Activated T-helper 9 cell treated with anti-CD3 and anti-CD28 coated beads, Interleukin-2, amount 50 U/mL, for 16 hours (primary cell): Measurements from ENCODE around the gene RPL7A.
A peak's percentile ranks its signal among the peaks of the same experiment; 100 is the strongest.

Experiments used
- DNase-seq: peaks from one replicate; pipeline ENCODE4 v3.0.0-alpha.2; 2020; ENCODE audit warnings: low read depth

The RPL7A gene

GRCh38 chr9:133348718-133349573 lies 928 bp downstream of the RPL7A start:
- no peak for DNase-seq

DNA sequence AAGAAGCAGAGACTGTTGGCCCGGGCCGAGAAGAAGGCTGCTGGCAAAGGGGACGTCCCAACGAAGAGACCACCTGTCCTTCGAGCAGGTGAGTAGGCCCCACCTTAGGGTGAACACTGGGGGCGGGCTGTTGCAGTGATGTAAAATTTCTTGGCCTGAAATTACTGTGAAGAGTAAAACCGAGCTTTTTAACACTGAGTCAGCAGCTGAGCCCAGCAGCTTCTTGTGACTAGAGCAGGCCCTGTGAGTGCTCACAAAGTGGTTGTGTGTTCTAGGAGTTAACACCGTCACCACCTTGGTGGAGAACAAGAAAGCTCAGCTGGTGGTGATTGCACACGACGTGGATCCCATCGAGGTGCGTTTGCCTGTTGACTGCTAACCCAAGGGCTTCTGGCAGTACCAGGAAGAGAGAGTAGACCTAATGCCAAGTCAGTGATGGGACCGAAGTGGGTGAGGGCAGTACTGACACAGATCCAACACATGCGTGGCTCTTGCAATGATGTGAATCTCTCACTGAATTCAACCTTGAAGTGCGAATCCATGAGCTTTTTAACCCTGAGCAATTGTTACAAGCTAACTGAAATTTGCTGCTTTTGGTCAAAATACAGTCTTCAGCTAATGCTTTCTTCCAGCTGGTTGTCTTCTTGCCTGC lies 2.1 kb downstream of the RPL7A start:
- DNase-seq, result no peak

- no peak for DNase-seq
Measured at GRCh38 chr9:133351526-133351907, 3.5 kb downstream of the RPL7A start.

DNA sequence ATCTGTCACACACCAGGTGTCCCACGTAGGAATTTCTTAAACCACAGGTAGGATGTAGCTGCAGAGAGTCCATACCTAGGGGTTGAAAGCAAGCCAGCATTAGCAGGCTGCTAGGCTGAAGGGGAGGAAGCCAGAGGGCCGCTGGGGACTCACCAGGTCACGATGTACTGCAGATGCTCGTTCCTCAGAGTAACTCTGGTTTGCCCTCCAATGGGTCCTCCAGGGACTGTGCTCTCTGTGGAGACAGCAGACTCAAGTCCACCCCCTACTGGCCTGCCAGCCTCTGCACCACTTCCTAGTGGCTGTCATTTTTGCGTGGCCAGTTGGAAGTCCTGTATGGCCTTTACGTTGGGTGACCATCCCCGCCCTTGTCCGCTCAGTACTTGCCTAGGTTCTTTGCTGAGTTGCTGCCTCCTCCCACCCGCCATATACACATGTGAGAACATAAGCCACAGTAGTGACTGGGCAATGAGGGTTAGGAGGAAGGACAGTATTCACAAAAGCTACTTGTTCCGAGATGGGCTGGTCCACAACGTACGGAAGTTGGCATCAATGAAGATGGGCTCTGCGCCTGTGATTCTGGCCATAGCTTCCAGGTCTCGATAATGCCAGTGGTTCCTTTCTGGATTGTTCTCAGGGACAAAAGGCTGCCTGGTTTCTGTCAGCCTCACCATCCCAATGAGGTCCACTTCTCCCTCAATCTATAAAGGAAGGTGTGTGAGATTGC lies 4.1 kb downstream of the RPL7A start:
- DNase-seq, result no peak

- DNase-seq, result no peak
Measured at GRCh38 chr9:133352635-133353340, 4.8 kb downstream of the RPL7A start.

DNA sequence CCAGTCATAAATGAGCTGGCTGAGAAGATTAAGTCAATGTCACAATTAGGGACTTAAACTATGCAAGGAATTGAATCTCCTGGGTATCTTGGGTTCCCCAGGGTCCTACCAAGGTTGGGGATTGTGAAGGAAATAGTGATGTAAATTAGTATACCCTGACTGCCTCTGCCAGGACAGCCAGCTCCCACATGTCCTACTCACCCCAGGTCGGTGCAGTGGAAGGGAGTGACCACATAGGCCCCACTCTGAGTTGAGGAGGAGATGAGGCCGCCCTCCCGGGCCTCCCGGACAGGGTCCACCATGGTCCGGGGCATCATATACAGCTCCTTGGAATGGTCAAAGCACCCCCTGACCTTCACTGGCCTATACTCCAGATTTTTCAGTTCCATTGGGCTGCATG lies 5.5 kb downstream of the RPL7A start:
- no peak for DNase-seq

GRCh38 chr9:133354766-133355165 lies 6.7 kb downstream of the RPL7A start:
- DNase-seq, result no peak

- DNase-seq, result no peak
Measured at GRCh38 chr9:133355881-133356357, 7.9 kb downstream of the RPL7A start.

DNA sequence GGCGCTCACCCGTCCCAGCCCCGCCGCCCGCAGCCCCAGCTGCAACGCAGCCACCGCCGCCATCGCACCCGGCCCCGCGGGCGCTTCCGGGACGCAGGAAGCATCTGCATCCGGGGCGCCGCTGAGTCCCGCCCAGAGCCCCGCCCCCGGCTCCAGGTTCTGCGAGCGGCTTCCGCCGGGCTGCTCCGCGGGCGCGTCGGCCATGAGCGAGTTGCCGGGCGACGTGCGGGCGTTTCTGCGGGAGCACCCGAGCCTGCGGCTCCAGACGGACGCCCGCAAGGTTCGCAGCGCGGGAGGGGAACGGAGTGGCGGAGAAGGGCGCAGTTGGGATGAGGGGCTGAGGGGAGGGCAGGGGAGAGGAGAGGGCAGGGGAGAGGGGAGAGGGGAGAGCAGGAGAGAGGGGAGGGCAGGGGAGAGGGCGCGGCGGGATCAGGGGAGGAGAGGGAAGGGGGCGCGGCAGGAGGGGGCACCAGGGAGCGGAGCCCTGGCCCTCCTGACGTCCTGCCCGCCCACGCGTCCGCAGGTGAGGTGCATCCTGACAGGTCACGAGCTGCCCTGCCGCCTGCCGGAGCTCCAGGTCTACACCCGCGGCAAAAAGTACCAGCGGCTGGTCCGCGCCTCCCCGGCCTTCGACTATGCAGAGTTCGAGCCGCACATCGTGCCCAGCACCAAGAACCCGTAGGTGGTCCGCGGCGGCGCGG lies 8.5 kb downstream of the RPL7A start, which contains the start of the genes SURF1 and SURF2:
Gene SURF1 (minus strand): TSS at position 97 of the 701 bp plus-strand sequence. CDS start 34 bp downstream, at position 63.
Gene SURF2 (plus strand): TSS at position 160 of the 701 bp plus-strand sequence. CDS start 43 bp downstream, at position 203.
- peak; percentile 88 for DNase-seq

DNA sequence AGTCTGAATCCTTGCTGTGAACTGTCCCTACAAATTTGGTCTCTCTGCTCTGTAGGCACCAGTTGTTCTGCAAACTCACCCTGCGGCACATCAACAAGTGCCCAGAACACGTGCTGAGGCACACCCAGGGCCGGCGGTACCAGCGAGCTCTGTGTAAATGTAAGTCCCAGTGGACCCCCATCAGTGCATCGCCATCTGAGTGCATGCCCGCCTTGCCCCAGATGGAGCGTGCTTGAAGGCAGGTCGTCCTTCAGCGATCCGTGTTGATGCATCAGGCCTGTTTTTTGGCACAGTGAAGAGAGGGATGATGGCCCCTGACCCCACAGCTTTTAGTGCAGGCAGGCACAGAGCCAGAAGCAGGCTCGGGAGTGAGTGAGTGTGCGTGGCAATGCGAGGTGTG lies 9.6 kb downstream of the RPL7A start:
- DNase-seq, result no peak

DNA sequence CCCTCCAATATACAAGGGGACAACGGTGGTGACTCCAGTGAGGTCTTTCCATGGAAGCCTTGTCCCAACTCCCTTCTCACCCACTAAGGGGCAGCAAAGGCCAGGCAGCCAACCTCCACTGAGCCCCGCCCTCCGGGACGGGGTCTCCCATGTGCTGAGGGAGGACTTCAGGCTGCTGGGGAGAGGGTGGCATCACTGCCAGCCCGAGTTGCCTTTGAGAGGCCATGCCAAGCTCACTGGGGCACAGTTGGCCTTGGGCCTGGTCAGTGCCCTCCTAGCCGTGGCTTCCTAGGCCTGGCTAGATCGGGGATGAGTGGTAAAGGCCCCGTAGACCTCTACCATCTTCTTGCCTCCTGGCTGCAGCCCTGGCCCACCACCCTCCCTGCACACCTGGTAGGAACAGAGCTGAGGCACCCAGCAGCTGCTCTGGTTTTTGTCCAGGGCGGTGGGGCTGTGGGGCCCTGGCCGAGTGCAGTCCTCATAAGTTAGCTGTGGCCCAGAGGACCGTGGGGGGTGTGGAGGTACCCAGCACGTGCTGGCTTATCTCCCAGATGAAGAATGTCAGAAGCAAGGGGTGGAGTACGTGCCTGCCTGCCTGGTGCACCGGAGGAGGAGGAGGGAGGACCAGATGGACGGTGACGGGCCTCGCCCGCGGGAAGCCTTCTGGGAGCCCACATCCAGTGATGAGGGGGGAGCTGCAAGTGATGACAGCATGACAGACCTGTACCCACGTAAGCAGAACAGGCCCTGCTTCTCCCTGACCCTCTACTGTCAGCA lies 11.6 kb downstream of the RPL7A start:
- no peak for DNase-seq

DNA sequence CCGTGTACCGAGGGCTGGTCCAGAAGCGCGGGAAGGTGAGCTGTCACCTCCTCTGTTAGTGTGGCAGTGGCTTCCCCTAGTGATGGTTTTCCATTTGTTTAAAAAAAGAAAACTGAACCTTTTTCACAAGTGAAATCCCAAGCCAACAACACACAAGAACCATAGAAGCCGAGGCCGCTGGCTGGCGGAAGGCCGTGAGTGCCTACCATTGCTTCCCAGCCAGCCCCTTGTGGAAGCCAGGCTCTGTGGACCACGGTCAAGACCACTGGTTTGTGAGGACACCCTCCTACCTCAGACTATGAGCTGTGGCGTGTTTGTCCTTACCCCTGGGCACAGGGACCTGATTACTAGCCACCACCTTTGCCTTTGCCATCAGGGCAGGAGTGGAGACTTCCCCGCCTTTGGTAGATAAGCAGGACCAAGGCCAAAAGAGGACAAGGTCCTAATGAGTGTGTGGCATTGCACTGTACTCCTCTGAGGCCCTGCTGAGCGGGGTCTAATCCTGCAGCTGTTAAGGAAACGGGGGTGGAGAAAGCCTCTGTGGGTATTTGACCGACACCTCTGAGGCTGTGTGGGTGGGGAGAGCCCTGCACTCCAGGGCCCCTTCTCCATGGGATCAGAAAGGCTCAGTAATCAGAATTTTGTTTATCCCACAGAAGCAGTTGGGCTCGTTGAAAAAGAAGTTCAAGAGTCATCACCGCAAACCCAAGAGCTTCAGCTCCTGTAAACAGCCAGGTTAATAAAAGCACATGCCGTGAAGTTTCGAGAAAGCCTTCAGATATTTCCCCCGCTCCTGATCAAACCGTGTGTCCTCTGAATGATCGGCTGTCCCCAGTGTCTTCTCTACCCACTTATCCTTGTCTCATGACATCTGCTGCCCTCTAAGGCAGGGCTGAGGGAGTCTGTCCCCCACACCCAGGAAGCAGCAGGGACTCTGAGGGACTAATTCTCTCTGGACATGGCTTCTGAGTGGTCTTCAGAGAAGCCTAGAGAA lies 12.7 kb downstream of the RPL7A start:
- no peak for DNase-seq

- no peak for DNase-seq
Measured at GRCh38 chr9:133361507-133362092, 13.6 kb downstream of the RPL7A start.

GRCh38 chr9:133362359-133363044 lies 14.5 kb downstream of the RPL7A start:
- no peak for DNase-seq

GRCh38 chr9:133366435-133366834 lies 18.4 kb downstream of the RPL7A start:
- DNase-seq, result no peak

DNA sequence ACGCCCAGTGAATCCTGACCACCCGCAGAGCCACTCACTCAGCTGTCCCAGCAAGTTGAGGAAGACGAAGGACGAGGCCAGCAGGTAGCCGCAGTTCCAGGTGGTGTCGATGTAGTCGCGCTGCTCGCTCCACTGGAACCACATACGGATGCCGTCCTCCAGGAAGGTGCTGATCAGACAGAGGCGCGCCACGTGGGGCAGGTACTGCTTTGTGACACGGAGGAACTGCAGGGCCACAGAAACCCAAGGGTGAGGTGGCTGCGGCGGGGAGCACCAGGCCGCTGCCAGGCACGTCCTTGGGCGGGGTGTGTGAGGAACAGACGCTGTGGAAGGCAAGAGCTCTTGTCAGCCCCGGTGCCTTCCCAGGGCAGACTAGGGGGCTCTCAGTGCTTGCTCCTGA lies 19.2 kb downstream of the RPL7A start:
- DNase-seq, result no peak

- DNase-seq, result no peak
Measured at GRCh38 chr9:133367778-133368177, 19.8 kb downstream of the RPL7A start.

DNA sequence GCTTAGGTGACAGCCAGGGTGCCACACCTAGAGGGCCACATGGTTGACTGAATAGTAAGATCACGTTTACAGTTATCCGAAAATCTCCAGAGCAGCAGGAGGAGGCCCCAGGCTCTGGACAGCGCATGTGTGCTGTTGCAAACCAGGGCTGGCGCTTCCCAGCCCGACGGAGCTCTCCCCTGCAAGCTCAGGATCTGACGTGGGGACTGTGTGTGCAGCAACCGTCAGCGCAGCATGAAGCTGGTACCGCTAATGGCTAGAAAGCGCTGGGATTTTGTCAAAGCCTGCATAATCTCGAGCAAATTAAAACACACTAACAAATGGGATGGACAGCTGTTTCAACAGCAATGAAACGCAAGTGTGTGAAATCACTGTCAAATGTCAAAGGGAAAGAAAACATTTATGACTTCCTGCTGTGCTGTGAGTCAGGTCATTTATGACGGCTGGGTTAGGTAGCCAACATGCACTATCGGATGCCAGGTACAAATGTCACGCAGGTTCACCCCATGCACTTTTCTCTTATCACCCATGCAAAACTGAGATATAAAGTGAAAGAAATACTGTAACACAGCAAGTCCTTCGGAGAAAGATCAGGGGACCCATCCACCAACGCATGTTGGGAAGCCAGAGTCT lies 20.3 kb downstream of the RPL7A start:
- no peak for DNase-seq
